ENCODE results near the gene SCML1. TPM values are rescaled to one million over a fixed set of nuclear protein-coding genes. Genes with fewer than 3 reads are reported as not detected.

SCML1 gene
- total RNA-seq, 1 donor, result 12.5 TPM

GRCh38 chrX:17737986-17738713 is 857 bp downstream of the SCML1 start:
- peak overlapping the region; percentile 77 for H3K4me3 ChIP-seq (ENCODE audit: low read depth, low read length)
- no peak for TF ChIP-seq CTCF (IDR thresholded peaks at IDR 0.05; ENCODE audit: insufficient read depth, low read depth, low read length)
- peak; percentile 37 for DNase-seq (ENCODE audit: low read depth)

- TF ChIP-seq CTCF (IDR thresholded peaks at IDR 0.05; ENCODE audit: insufficient read depth, low read depth, low read length), result no peak
- peak overlapping the region; percentile 77 for H3K4me3 ChIP-seq (ENCODE audit: low read depth, low read length)
- peak; percentile 34 for DNase-seq (ENCODE audit: low read depth)
Measured at GRCh38 chrX:17738737-17739535, 1.6 kb downstream of the SCML1 start.

DNA sequence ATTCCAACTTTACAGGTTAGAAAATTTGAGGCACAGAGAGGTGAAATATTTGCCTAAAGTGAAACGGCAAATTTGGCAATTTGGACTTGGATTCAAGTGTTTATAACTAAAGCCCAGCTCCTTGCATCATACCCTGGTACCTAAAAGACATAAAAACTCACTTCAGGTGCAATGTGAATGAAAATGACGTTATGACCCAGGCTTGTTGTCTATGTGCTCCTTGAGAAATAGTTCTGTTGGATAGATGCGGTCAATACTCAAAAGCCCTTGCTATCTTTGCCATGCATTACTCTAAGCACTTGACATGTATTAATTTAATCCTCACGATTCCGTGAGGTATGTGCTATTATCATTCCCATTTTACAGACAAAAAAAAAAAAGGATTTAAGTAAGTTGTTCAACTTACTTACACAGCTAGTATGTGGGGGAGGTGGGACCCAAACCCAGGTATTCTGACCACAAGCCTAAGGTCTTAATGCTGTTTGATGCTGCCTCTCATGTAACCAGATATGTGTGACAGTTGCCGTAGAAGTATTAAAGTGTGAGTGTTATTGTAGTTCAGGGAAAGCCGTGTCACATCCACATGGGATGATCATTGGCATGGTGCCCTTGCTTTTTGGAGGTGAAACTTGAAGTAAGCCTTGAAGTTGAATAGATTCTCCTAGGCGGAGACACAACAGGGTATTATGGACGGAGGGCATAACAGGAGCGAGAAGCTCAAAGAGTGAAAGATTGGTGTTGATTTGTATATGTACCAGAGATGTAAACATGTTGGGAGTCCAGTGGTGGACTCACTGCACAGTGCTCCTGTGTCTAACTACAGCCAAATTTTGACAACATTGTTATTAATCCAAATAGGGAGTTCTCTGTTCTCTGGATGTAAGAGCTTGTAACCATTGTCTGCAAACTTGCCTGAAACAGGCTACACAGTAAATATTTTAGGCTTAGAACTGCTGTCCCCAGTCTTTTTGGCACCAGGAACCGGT is 3.1 kb downstream of the SCML1 start:
- H3K4me3 ChIP-seq (ENCODE audit: low read depth, low read length), result no peak overlapping the region
- no peak for DNase-seq (ENCODE audit: low read depth)
- TF ChIP-seq CTCF (IDR thresholded peaks at IDR 0.05; ENCODE audit: insufficient read depth, low read depth, low read length), result no peak

GRCh38 chrX:17741123-17741511 is 3.8 kb downstream of the SCML1 start:
- TF ChIP-seq CTCF (IDR thresholded peaks at IDR 0.05; ENCODE audit: insufficient read depth, low read depth, low read length), result no peak
- no peak for DNase-seq (ENCODE audit: low read depth)
- no peak overlapping the region for H3K4me3 ChIP-seq (ENCODE audit: low read depth, low read length)

DNA sequence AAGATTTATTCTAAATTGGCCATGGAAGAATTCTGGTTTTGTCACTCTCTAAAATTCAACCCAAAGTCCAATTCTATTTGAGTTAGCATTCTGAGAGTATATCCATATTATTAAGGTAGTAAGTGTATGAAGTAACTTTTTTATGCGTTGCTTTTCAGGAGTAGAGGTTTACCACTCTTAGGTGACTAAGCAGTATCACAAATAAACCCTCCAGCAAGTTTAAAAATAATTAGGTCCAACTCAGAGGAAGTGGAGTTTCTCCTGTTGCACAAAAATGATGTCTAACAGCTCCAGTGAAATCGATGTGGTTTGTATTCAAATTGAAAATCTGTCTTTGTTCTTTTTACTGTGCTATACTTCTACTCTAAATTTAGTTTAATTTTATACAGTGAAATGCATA is 6.6 kb downstream of the SCML1 start:
- DNase-seq (ENCODE audit: low read depth), result no peak
- H3K4me3 ChIP-seq (ENCODE audit: low read depth, low read length), result no peak overlapping the region
- no peak for TF ChIP-seq CTCF (IDR thresholded peaks at IDR 0.05; ENCODE audit: insufficient read depth, low read depth, low read length)

GRCh38 chrX:17744896-17745523 is 7.7 kb downstream of the SCML1 start:
- peak; percentile 23 for TF ChIP-seq CTCF (IDR thresholded peaks at IDR 0.05; ENCODE audit: insufficient read depth, low read depth, low read length)
- H3K4me3 ChIP-seq (ENCODE audit: low read depth, low read length), result no peak overlapping the region
- DNase-seq (ENCODE audit: low read depth), result peak; percentile 13
